Limb (tissue), 2 donors: Measurements from ENCODE around the gene SLIT2.

ENCODE experiments used
- DNase-seq, 2 donors: peaks; one replicate each; pipeline ENCODE4 v3.0.0-alpha.2; 2016; ENCODE audit errors: extremely low spot score in 2 of 2

The SLIT2 gene

GRCh38 chr4:20299515-20299914 is 47.8 kb downstream of the SLIT2 start:
- DNase-seq, result no peak

GRCh38 chr4:20301161-20301560 is 49.5 kb downstream of the SLIT2 start:
- DNase-seq, result no peak
